ENCODE measurements around the gene KIAA1217.

Gene KIAA1217

DNA sequence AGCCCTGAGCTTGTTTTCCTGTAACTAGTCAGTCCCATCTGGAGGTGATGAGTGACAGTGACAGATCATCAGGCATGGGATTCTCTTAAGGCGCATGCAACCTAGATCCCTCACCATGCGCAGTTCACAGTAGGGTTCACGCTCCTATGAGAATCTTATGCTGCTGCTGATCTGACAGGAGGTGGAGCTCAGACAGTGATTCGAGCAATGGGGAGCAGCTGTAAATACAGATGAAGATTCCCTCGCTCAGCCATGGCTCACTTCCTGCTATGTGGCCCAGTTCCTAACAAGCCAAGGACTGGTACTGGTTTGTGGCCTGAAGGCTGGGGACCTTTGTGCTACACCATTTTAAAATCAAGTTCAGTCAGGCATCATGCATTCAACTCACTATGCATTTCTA is 221.7 kb downstream of the KIAA1217 start:
- Histone ChIP-seq H3K9me3 (ENCODE audit: insufficient read depth, low read length) (no peaks in the 10 kb centered on the region), H3K27ac (ENCODE audit: low read length) (no peak overlapping the region), H2AFZ (ENCODE audit: low read depth, low read length) (no peak overlapping the region), H3K9ac (ENCODE audit: low read length) (no peak overlapping the region), H3K27me3 (ENCODE audit: low read depth, low read length) (no peaks in the 10 kb centered on the region), H3K36me3 (replicated peaks; ENCODE audit: low read depth, low read length) (peaks cover 3% of the 10 kb centered on the region), H3K4me2 (ENCODE audit: low read length) (no peak overlapping the region), H3K4me1 (ENCODE audit: low read length) (peaks cover 14% of the 10 kb centered on the region), H3K79me2 (ENCODE audit: low read length) (no peaks in the 10 kb centered on the region), H3K4me3 (ENCODE audit: low read length) (no peak overlapping the region), H4K20me1 (ENCODE audit: insufficient read depth, low read length) (no peaks in the 10 kb centered on the region)
- TF ChIP-seq EZH2phosphoT487 (IDR thresholded peaks at IDR 0.05; ENCODE audit: low read depth): no peak
- TF ChIP-seq, protein P1, sequence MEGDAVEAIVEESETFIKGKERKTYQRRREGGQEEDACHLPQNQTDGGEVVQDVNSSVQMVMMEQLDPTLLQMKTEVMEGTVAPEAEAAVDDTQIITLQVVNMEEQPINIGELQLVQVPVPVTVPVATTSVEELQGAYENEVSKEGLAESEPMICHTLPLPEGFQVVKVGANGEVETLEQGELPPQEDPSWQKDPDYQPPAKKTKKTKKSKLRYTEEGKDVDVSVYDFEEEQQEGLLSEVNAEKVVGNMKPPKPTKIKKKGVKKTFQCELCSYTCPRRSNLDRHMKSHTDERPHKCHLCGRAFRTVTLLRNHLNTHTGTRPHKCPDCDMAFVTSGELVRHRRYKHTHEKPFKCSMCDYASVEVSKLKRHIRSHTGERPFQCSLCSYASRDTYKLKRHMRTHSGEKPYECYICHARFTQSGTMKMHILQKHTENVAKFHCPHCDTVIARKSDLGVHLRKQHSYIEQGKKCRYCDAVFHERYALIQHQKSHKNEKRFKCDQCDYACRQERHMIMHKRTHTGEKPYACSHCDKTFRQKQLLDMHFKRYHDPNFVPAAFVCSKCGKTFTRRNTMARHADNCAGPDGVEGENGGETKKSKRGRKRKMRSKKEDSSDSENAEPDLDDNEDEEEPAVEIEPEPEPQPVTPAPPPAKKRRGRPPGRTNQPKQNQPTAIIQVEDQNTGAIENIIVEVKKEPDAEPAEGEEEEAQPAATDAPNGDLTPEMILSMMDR (IDR thresholded peaks at IDR 0.05; ENCODE audit: low read depth, low read length): no peak

DNA sequence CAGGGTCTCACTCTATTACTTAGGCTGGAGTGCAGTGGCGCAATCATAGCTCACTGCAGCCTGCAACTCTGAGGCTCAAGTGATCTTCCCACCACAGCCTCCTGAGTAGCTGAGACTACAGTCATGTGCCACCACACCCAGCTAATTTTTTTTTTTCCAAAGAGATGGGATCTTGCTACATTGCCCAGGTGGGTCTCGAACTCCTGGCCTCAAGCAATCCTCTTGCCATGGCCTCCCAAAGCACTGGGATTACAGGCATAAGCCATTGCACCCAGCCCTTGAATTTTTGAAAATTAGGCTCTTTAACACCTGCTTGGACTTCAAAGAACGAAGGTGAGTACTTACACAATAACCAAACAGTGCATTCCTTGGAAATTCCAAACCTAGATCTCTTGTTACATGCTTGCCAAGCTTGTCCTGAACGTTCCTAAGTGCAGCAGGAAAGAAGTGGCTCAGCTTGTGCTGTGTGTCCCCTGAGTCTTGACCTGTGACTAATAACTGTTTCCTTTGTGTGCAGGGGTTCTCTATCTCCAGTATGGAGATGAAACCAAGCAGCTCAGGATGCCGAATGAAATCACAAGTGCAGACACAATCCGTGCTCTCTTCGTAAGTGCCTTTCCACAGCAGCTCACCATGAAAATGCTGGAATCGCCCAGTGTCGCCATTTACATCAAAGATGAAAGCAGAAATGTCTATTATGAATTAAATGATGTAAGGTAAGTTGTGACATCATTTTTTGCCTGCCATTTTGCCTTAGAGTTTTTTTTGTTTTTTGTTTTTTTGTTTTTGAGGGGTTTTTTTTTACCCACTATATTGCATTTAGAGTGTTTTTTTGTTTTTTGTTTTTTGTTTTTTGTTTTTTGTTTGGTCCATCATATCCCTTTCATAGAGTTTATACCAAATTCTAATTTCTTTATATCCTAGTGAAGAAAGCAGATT is 223.8 kb downstream of the KIAA1217 start:
- TF ChIP-seq, protein P1 (IDR thresholded peaks at IDR 0.05; ENCODE audit: low read depth, low read length): no peak
- TF ChIP-seq EZH2phosphoT487 (IDR thresholded peaks at IDR 0.05; ENCODE audit: low read depth): no peak
- Histone ChIP-seq H3K4me3 (ENCODE audit: low read length) (no peak overlapping the region), H3K79me2 (ENCODE audit: low read length) (no peaks in the 10 kb centered on the region), H4K20me1 (ENCODE audit: insufficient read depth, low read length) (no peaks in the 10 kb centered on the region), H3K4me2 (ENCODE audit: low read length) (no peak overlapping the region), H3K9ac (ENCODE audit: low read length) (no peak overlapping the region), H3K9me3 (ENCODE audit: insufficient read depth, low read length) (no peaks in the 10 kb centered on the region), H3K4me1 (ENCODE audit: low read length) (peaks cover 15% of the 10 kb centered on the region), H3K36me3 (replicated peaks; ENCODE audit: low read depth, low read length) (peaks cover 3% of the 10 kb centered on the region), H3K27me3 (ENCODE audit: low read depth, low read length) (no peaks in the 10 kb centered on the region), H3K27ac (ENCODE audit: low read length) (no peak overlapping the region), H2AFZ (ENCODE audit: low read depth, low read length) (no peak overlapping the region)

DNA sequence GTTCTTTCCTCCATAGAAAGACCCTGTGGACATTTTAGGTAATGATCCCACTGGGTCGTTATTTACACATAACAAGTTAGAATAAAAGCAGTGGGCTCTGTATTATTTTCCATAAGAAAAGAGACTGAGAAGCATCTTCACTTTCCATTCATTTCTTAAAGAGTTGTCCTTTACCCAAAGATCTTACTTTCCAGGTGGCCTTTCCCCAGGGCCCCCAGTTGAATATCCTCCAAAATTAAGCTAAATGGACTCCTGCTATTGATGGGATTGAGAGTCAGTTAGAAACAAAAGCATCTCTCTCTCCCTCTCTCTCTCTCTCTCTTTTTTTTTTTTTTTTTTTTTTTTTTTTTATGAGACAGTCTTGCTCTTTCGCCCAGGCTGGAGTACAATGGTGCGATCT is 224.8 kb downstream of the KIAA1217 start:
- no peaks in the 10 kb centered on the region for H3K27me3 ChIP-seq (ENCODE audit: low read depth, low read length)
- H3K79me2 ChIP-seq (ENCODE audit: low read length): no peaks in the 10 kb centered on the region
- H3K27ac ChIP-seq (ENCODE audit: low read length): no peak overlapping the region
- H3K4me2 ChIP-seq (ENCODE audit: low read length): no peak overlapping the region
- H4K20me1 ChIP-seq (ENCODE audit: insufficient read depth, low read length): no peaks in the 10 kb centered on the region
- H3K36me3 ChIP-seq (replicated peaks; ENCODE audit: low read depth, low read length): peaks cover 3% of the 10 kb centered on the region
- no peak for TF ChIP-seq EZH2phosphoT487 (IDR thresholded peaks at IDR 0.05; ENCODE audit: low read depth)
- TF ChIP-seq, protein P1 (IDR thresholded peaks at IDR 0.05; ENCODE audit: low read depth, low read length): no peak
- peaks cover 15% of the 10 kb centered on the region for H3K4me1 ChIP-seq (ENCODE audit: low read length)
- no peak overlapping the region for H3K4me3 ChIP-seq (ENCODE audit: low read length)
- no peak overlapping the region for H3K9ac ChIP-seq (ENCODE audit: low read length)
- no peak overlapping the region for H2AFZ ChIP-seq (ENCODE audit: low read depth, low read length)
- no peaks in the 10 kb centered on the region for H3K9me3 ChIP-seq (ENCODE audit: insufficient read depth, low read length)

DNA sequence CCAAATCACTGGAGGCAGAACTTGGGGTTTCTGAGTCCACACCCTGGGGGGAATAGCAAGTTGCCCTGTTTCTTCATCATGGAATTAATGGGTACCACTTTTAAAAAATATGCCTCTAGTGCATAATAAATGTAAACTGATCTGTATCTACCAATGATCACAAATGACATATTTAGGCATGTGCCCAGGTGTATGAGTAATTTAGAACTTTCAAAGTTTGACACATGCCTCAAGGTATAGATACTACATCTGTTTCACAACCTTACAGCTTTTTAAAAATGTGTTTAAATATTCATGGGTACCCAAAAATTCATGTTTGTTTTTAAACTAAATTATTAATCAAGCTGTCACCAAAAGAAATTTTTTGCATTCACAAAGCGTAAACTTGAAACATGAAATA is 226.0 kb downstream of the KIAA1217 start:
- Histone ChIP-seq H3K4me3 (ENCODE audit: low read length) (no peak overlapping the region), H3K27ac (ENCODE audit: low read length) (no peak overlapping the region; the same call in 1 of the 2 replicates), H3K9ac (ENCODE audit: low read length) (no peak overlapping the region), H3K79me2 (ENCODE audit: low read length) (no peaks in the 10 kb centered on the region), H3K27me3 (ENCODE audit: low read depth, low read length) (no peaks in the 10 kb centered on the region), H3K4me2 (ENCODE audit: low read length) (peak overlapping the region; percentile 20), H2AFZ (ENCODE audit: low read depth, low read length) (no peak overlapping the region), H3K36me3 (replicated peaks; ENCODE audit: low read depth, low read length) (peaks cover 3% of the 10 kb centered on the region), H4K20me1 (ENCODE audit: insufficient read depth, low read length) (no peaks in the 10 kb centered on the region), H3K9me3 (ENCODE audit: insufficient read depth, low read length) (no peaks in the 10 kb centered on the region), H3K4me1 (ENCODE audit: low read length) (peaks cover 15% of the 10 kb centered on the region)
- TF ChIP-seq, protein P1 (IDR thresholded peaks at IDR 0.05; ENCODE audit: low read depth, low read length): no peak
- TF ChIP-seq EZH2phosphoT487 (IDR thresholded peaks at IDR 0.05; ENCODE audit: low read depth): no peak
